ENCODE measurements around the gene ITIH3. TPM values are rescaled to one million over a fixed set of nuclear protein-coding genes. Genes with fewer than 3 reads are reported as not detected.

ITIH3 gene
- total RNA-seq, 1 experiment from 2014 or later, result 0.67 TPM

DNA sequence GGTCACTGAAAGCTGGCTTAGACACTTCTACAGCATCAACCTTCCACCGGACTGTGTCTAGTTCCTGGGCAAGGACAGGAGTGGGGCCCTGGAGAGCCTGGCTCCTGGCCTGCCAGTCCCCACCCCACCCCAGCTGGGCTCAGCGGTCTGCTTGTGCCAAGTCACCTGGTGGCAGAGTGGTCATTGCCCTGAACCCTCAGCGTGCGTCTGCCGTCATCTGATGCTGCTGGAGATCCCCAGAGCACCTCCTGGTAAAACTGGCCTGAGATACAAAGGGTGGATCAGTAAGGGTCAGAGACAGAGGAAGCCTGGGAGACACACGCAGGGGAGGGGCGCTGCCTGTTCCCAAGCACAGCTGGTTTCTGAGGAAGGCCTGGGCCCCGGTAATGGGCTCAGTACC lies 19.2 kb downstream of the ITIH3 start:
- no peak for ATAC-seq
- TF ChIP-seq POLR2AphosphoS5 (IDR thresholded peaks at IDR 0.05; ENCODE audit: low read depth, low read length), result no peak
- no peak for TF ChIP-seq TCF7L2 (IDR thresholded peaks at IDR 0.05; ENCODE audit: low read depth, low read length)
- no peak for TF ChIP-seq REST (IDR thresholded peaks at IDR 0.05; ENCODE audit: insufficient read depth in 1 of 2, low read depth in 2 of 2, low read length in 1 of 2)
- TF ChIP-seq CTCF (IDR thresholded peaks at IDR 0.05), result no peak
- no peak for TF ChIP-seq SIN3A (IDR thresholded peaks at IDR 0.05; ENCODE audit: borderline replicate concordance, insufficient read depth, low read depth, low read length)
- Histone ChIP-seq H3K9me3 (ENCODE audit: control insufficient read depth, insufficient read depth, low read depth, low read length) (no peaks in the 10 kb centered on the region), H3K27me3 (ENCODE audit: control insufficient read depth, insufficient read depth, low read length) (no peaks in the 10 kb centered on the region), H3K4me3 (ENCODE audit: low read depth in 2 of 2, low read length in 2 of 2) (no peak overlapping the region), H3K36me3 (ENCODE audit: control insufficient read depth, insufficient read depth, low read length) (no peaks in the 10 kb centered on the region), H3K4me1 (ENCODE audit: control insufficient read depth, insufficient read depth, low read length) (no peaks in the 10 kb centered on the region), H3K27ac (ENCODE audit: low read length) (no peak overlapping the region)
- DNase-seq (ENCODE audit: low read depth, low spot score), result no peak
- intact Hi-C loops (cut with micrococcal nuclease; ENCODE audit: unreplicated experiment) (no loop called here), in situ Hi-C loops (cut with HindIII; ENCODE audit: low pct_unique_long_range_greater_than_20kb, low sequenced_read_pairs) (no loop called here)
- ChIA-PET CTCF (no interaction called here), POLR2A (no interaction called here)
- no TSS peak for BruUV-seq (replicated peaks)

- Histone ChIP-seq H3K4me1 (ENCODE audit: control insufficient read depth, insufficient read depth, low read length) (no peaks in the 10 kb centered on the region), H3K9me3 (ENCODE audit: control insufficient read depth, insufficient read depth, low read depth, low read length) (no peaks in the 10 kb centered on the region), H3K27me3 (ENCODE audit: control insufficient read depth, insufficient read depth, low read length) (no peaks in the 10 kb centered on the region), H3K36me3 (ENCODE audit: control insufficient read depth, insufficient read depth, low read length) (no peaks in the 10 kb centered on the region), H3K4me3 (ENCODE audit: low read depth in 2 of 2, low read length in 2 of 2) (no peak overlapping the region), H3K27ac (ENCODE audit: low read length) (no peak overlapping the region)
- no peak for ATAC-seq
- ChIA-PET POLR2A (interaction anchor here (0.6 kb wide), 1 partner anchor 59 kb away, joined by 7 read pairs; no protein-coding TSS in a partner anchor), CTCF (no interaction called here)
- in situ Hi-C loops (cut with HindIII; ENCODE audit: low pct_unique_long_range_greater_than_20kb, low sequenced_read_pairs) (no loop called here), intact Hi-C loops (cut with micrococcal nuclease; ENCODE audit: unreplicated experiment) (no loop called here)
- DNase-seq (ENCODE audit: low read depth, low spot score), result no peak
- BruUV-seq (replicated peaks), result no TSS peak
- TF ChIP-seq CTCF (IDR thresholded peaks at IDR 0.05) (no peak), SIN3A (IDR thresholded peaks at IDR 0.05; ENCODE audit: borderline replicate concordance, insufficient read depth, low read depth, low read length) (no peak), POLR2AphosphoS5 (IDR thresholded peaks at IDR 0.05; ENCODE audit: low read depth, low read length) (no peak), TCF7L2 (IDR thresholded peaks at IDR 0.05; ENCODE audit: low read depth, low read length) (no peak), REST (IDR thresholded peaks at IDR 0.05; ENCODE audit: insufficient read depth in 1 of 2, low read depth in 2 of 2, low read length in 1 of 2) (no peak)
Measured at GRCh38 chr3:52816199-52816598, 21.6 kb downstream of the ITIH3 start.
